ENCODE results near the gene LIG4.

Gene LIG4

GRCh38 chr13:108193806-108194205 is 21.5 kb downstream of the LIG4 start:
- no peak for DNase-seq (ENCODE audit: low read depth)

GRCh38 chr13:108190897-108191296 is 24.4 kb downstream of the LIG4 start:
- no peak for DNase-seq (ENCODE audit: low read depth)

GRCh38 chr13:108188260-108188659 is 27.1 kb downstream of the LIG4 start:
- no peak for DNase-seq (ENCODE audit: low read depth)

GRCh38 chr13:108185223-108185622 is 30.1 kb downstream of the LIG4 start:
- no peak for DNase-seq (ENCODE audit: low read depth)

- DNase-seq (ENCODE audit: low read depth), result no peak
Measured at GRCh38 chr13:108182652-108183051, 32.7 kb downstream of the LIG4 start.

- DNase-seq (ENCODE audit: low read depth), result no peak
Measured at GRCh38 chr13:108178078-108178477, 37.3 kb downstream of the LIG4 start.

GRCh38 chr13:108176685-108177274 is 38.6 kb downstream of the LIG4 start:
- DNase-seq (ENCODE audit: low read depth), result no peak

- DNase-seq (ENCODE audit: low read depth), result no peak
Measured at GRCh38 chr13:108168929-108169328, 46.4 kb downstream of the LIG4 start.

GRCh38 chr13:108166078-108166477 is 49.3 kb downstream of the LIG4 start:
- no peak for DNase-seq (ENCODE audit: low read depth)

GRCh38 chr13:108158746-108159145 is 56.6 kb downstream of the LIG4 start:
- DNase-seq (ENCODE audit: low read depth), result no peak
